Left ventricle myocardium superior (tissue), 1 donor: ENCODE measurements around the gene GPR89A. TPM values are rescaled to one million over a fixed set of nuclear protein-coding genes. Genes with fewer than 3 reads are reported as not detected.
"Not testable (repeated sequence)": the region's sequence is repeated elsewhere in the genome, so short reads cannot be mapped to it uniquely, and the experiment has no call there.

Source experiments
- ATAC-seq: fragments of 200-7000 bp; cut with Tn5 transposase; one replicate; pipeline ENCODE4 v1.9.1; 2020; ENCODE audit warnings: mild to moderate bottlenecking, moderate library complexity
- DNase-seq: peaks from one replicate; pipeline ENCODE4 v3.0.0-alpha.2; 2020
- intact Hi-C: fragments of 100-400 bp; cut with micrococcal nuclease; formaldehyde crosslinking; loops from one replicate; pipeline ENCODE4 v1.11.0; 2022
- total RNA-seq: library from RNA; stranded (reverse); fragmentation: NEBNext Ultra II Directional; extraction: Animal tissue kit (Norgen Biotek cat#: 25700); gene quantifications from one replicate; pipeline ENCODE4 v1.2.1, GENCODE V29; 2021
- donor health status: DM: no; HTN: yes; CAD: no; lungs with severe emphysema.

The GPR89A gene
- total RNA-seq, 1 donor from 2014 or later, result 10.6 TPM

GRCh38 chr1:145670995-145671745, 63.4 kb downstream of the GPR89A start:
- ATAC-seq, intact Hi-C loops, DNase-seq: not testable (repeated sequence)

DNA sequence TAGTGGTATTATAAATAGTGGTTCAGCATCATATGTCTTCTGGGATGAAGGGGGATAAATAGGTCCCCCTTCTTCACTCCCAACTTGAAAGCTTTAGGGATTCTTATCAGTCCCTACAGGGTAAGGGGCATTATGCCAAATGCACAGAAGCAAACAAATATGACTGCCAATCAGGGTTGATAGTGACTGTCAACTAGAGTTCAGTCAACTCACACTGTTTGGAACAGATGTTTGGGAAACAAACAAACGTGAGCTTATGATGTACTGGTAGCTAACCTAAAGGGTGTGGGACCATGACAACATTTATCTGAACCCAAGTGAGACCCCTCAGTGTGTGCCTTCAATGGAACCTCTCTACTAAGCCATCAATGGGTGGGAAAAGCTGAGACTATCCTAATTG, 65.4 kb downstream of the GPR89A start:
- intact Hi-C loops, ATAC-seq, DNase-seq: not testable (repeated sequence)

DNA sequence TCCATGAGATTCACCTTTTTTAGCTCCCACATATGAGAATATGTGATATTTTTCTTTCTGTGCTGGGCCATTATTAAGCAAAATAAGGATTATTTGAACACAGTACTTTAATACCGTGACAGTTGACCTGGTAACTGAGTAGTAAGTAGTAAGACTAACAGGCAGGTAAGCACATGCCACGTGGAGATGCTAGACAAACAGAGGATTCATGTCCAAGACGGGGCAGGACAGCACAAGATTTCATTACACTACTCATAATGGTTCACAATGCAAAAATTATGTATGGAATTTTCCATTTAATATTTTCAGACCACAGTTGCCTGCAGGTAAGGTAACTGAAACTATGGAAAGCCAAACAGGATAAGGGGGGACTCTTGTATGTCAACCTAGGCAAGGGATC, 77.1 kb downstream of the GPR89A start:
- ATAC-seq, intact Hi-C loops, DNase-seq: not testable (repeated sequence)

DNA sequence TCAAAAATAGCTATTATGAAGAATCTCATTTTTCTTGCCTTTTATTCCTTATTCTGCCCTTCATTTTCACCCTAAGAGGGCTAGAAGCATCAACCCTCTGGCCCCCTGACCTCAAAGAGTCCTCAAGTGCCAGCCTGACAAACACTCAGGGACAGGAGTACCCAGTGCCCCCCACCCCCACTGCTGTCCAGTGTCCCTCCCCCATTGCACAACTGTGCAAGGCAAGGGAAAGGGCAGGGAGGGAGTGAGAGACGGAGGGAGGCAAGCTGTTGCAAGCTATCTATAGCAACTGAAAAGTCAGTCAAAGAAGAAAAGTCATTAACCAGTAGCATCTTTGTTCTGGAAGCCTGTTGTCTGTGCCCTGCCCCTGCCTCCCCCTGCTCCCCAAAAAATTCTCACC, 78.3 kb downstream of the GPR89A start:
- DNase-seq, ATAC-seq, intact Hi-C loops: not testable (repeated sequence)

GRCh38 chr1:145688328-145688727, 80.5 kb downstream of the GPR89A start:
- DNase-seq, result no peak
- ATAC-seq, result no peak
- intact Hi-C loops, result no loop called here

- DNase-seq (no peak), ATAC-seq (no peak)
- intact Hi-C loops, result no loop called here
Measured at GRCh38 chr1:145688924-145689323, 81.1 kb downstream of the GPR89A start.

DNA sequence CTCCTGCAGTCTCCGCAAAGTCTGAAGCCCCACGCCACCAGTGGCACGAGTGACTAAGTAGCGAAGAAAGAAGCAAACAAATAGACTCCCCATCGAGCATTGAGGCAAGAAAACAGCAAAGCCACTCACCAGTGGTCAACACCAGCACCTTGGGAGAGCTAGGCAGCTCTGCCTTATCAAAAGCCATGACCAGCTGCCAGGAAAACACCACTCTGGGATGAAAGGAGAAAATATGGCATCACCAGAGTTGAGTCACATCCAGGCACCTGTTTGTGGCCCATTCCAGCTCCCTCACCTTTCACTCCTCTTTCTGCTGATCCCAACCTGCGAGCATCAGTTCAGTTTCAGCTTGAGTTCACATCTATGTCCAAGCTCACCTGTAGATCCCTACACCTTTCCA, 82.1 kb downstream of the GPR89A start:
- DNase-seq, result no peak
- intact Hi-C loops, result no loop called here
- no peak for ATAC-seq

DNA sequence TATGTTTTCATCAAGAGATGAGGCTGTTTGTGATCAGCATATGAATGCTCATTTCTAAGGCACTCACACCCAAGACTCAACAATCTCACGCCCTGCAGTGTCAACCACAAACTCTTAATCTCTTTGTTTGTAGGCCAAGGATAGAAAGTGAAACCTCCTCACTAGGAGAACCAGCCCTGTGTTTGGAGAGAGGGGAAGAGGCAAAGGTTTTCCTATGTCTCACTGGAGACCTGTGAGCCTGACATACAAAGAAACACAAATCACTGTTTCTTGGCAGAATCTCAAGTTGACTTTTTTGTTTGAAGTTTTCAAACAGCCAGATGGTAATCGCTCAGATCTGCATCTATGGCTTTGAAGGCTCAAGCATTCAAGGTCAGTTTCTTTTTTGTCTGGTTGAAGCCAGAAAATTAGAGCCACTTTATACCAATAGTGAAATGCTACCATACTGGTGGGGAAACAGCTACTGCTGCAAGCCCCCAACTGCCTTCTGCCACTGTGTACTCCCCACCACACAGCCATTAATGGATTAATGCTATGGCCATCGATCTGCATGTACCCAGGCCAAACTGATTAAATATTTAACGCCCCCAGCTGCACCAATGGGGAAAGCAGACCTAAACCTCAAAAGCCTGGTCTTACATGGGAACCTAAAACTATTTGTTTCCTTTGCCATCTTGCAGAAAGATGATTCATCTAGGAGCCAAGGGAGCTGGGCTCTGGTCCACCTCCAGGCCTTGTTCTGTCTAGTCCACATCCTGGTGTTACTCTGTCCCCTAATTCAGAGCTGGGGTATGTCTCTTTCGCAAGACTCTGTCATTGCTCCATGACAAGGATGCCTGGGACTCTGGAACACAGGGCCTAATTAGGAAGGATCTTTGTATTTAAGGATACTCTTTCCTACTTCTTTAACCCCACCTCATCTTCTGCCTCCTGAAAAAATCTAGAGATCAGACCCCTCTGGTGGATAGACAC, 83.1 kb downstream of the GPR89A start:
- intact Hi-C loops, result no loop called here
- DNase-seq (no peak), ATAC-seq (no peak)

DNA sequence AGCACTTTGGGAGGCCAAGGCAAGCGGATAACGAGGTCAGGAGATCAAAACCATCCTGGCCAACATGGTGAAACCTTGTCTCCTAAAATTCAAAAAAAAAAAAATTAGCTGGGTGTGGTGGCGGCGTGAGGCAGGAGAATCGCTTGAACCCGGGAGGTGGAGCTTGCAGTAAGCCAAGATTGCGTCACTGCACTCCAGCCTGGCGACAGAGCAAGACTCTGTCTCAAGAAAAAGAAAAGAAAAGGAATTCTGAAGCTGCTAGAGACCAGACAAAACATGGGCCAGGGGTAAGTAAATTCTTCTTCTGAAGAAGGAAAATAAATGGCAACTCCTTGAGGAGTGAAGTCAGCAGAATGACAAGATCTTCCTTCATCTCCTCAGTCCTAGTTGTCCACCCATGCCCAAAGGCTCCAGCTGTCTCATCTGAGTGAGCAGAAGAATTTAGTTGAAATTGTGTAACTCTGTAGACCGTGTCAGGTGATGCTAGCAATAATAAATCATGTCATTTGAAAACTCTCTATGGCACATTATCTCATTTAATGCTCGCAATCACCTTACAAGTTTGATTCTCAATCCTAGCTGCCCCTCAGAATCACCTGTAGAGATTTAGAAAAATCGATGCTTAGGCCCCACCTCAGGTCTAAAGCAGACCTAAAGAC, 85.1 kb downstream of the GPR89A start:
- intact Hi-C loops, result no loop called here
- ATAC-seq (no peak), DNase-seq (no peak)

GRCh38 chr1:145695821-145696629, 88.2 kb downstream of the GPR89A start:
- no peak for DNase-seq
- intact Hi-C loops, result no loop called here
- peak; percentile 28 for ATAC-seq

DNA sequence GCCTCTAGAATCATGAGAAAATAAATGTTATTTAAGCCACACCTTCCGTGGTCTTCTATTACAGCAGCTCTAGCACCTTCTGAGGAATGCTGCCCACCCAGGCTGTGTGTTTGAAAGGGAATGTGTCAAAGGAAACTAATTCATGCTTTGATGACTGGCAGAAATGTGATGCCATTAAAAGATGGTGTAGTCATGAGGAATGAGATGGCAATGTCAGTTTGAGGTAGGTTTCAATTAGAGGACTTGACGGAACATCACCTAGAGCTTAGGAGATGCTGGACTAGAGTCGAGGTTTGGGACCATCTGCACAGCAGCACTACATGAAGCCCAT, 88.8 kb downstream of the GPR89A start:
- DNase-seq (no peak), ATAC-seq (no peak)
- intact Hi-C loops, result no loop called here

DNA sequence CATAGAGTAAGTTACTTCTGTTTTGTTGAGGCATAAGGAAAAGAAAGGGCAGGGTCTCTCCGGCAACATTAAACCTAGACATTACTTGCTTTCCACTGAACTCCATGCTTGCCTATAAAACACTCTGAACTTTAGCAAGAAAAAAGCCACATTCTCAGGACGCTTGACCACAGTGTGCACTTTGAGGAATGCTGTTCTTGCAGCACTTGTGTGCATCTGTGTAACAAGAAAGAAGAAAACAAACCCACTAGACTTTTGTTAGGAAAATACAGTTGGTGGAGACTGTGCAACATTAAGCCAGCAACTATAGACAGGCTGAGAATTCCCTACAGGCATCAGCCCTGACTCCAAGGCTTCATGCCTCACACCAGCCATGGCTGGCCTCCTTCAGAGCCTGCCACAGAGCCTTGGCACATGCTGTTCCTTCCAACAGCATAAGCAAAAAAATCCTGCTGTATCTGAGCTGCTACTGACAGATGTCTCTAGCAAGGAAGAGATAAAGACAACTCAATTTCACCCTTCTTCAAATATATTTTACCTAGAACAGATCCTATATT, 93.6 kb downstream of the GPR89A start:
- intact Hi-C loops, result no loop called here
- DNase-seq, result no peak

GRCh38 chr1:145702052-145702451, 94.3 kb downstream of the GPR89A start:
- DNase-seq (no peak), ATAC-seq (no peak)
- intact Hi-C loops, result no loop called here

More for the DNA sequence above, 93.6 kb downstream of the GPR89A start:
- no peak for ATAC-seq

GRCh38 chr1:145702826-145703225, 95.0 kb downstream of the GPR89A start:
- DNase-seq (no peak), ATAC-seq (no peak)
- intact Hi-C loops, result no loop called here

- intact Hi-C loops, result no loop called here
- no peak for DNase-seq
- ATAC-seq, result no peak
Measured at GRCh38 chr1:145705622-145706021, 97.8 kb downstream of the GPR89A start.

- intact Hi-C loops, result no loop called here
- ATAC-seq (no peak), DNase-seq (no peak)
Measured at GRCh38 chr1:145706086-145706664, 98.4 kb downstream of the GPR89A start.

DNA sequence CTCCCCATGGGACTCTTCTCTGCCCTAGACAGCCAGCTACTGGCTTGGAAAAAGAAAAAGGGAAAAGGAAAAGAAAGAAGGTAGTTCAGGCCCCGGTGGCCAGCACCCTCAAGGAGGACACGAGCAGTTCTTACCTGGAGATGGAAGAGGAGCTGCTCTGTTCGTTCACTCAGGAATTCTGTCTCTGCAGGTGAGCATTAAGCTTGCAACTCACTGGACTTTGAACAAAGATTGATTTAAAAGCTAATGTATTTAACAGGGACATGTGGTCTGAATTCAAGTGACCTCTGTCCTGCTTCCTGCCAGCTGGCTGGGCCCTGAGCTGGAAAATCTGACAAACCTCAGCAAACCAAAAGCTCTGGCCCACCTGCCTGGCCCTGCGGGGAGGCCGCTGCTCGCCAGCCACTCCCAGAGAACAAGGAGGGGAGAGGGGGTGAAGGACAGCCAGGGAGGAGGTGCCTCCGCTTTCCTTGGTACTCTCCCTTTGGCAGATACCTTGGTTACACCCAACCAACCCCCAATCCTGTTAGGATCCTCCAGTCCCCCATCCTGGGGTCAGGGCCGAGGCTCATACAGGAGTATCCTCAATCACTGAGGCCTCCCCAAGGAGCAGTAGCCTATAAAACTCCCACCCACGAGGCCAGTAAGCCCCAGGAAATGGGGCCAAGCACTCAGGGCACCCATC, 99.5 kb downstream of the GPR89A start, which contains the start of gene PDZK1:
Gene PDZK1 (minus strand): TSS at position 186 of the 685 bp plus-strand sequence. CDS start 19,347 bp downstream, outside the sequence.
- intact Hi-C loops, result no loop called here
- DNase-seq (no peak), ATAC-seq (no peak)

DNA sequence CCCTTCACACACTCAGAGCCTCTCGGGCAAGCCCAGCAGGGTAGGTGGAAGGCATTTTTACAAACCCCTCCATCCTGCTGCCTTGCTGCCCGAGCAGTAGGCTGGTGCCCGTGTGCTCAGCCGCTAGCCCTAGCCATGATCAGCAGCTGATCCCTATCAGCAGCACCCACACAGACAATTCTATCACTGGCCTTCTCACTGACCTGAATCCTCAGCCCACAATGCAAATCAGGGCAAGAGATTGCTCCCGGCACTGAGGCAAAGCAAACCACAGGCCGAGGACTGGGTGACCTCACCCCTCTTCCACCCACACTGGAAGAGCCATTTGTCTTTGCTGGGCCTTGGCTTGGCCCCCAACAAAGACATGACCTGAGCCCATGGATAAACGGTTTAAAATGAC, 100.3 kb downstream of the GPR89A start:
- intact Hi-C loops, result no loop called here
- no peak for ATAC-seq
- DNase-seq, result no peak
